HepG2 (cell line): Measurements from ENCODE around the gene TBX10. TPM values are rescaled to one million over a fixed set of nuclear protein-coding genes. Genes with fewer than 3 reads are reported as not detected.
A peak's percentile ranks its signal among the peaks of the same experiment; 100 is the strongest.

Source experiments
- ATAC-seq: fragments of 200-7000 bp; cut with Tn5 transposase; 3 replicates; pipeline ENCODE4 v1.9.1; 2020; ENCODE audit warnings: mild to moderate bottlenecking, moderate library complexity
- BruUV-seq: library from RNA; stranded (reverse); fragments of 400-500 nt; replicated peaks from 2 replicates; lab custom pipeline; 2021; lab: Mats Ljungman, UMichigan
- CTCF ChIA-PET: fragments of 300-600 bp; formaldehyde crosslinking; extraction: SDS; loops from one replicate; lab custom pipeline; 2021; ENCODE audit warnings: low total read pairs, inconsistent platforms, low intra/inter-chr PET ratio; lab: Yijun Ruan, JAX
- POLR2A ChIA-PET: fragments of 350-600 bp; sonication (Branson Sonifier 250); formaldehyde crosslinking; loops from one replicate; lab custom pipeline; 2020; ENCODE audit warnings: antibody characterized with exemption, inconsistent platforms; lab: Yijun Ruan, JAX
- DNase-seq: peaks from one replicate; pipeline ENCODE4 v3.0.0-alpha.2; 2015; ENCODE audit warnings: low spot score
- FAIRE-seq: peaks from 3 replicates; lab custom pipeline; 2011; peaks lifted over from hg19 to GRCh38; lab: Jason Lieb, UNC
- H2AFZ ChIP-seq: one replicate; pipeline ENCODE4 v1.6.1; 2011; ENCODE audit warnings: low read length, inconsistent platforms
- H3K27ac ChIP-seq: fragments of 300-600 bp; 3 replicates; pipeline ENCODE4 v1.8.0; 2011; ENCODE audit warnings: mixed run types, mild to moderate bottlenecking, mixed read lengths, low read length, inconsistent platforms; ENCODE audit not compliant: insufficient read depth; ENCODE audit errors: extremely low read length
- H3K27me3 ChIP-seq, 2 experiments: fragments of 200-600 bp in 1 of 2; 2 replicates in 1 of 2; 3 replicates in 1 of 2; pipeline versions ENCODE4 v1.6.0 to v1.8.0; 2011; ENCODE audit warnings: low read length in 2 of 2, mild to moderate bottlenecking in 2 of 2, moderate library complexity in 2 of 2, inconsistent platforms in 1 of 2; ENCODE audit not compliant: insufficient read depth in 2 of 2, control insufficient read depth in 1 of 2
- H3K36me3 ChIP-seq, 2 experiments: fragments of 200-600 bp in 1 of 2; replicated peaks in 1 of 2; 2 replicates in 1 of 2; 3 replicates in 1 of 2; pipeline versions ENCODE4 v1.5.1 to v1.8.0; 2011; ENCODE audit warnings: low read length in 2 of 2, inconsistent platforms in 1 of 2; ENCODE audit not compliant: insufficient read depth in 2 of 2, control insufficient read depth in 1 of 2
- H3K4me1 ChIP-seq: 2 replicates; pipeline ENCODE4 v1.5.1; 2012; ENCODE audit warnings: low read length, inconsistent platforms; ENCODE audit not compliant: insufficient read depth
- H3K4me2 ChIP-seq: 2 replicates; pipeline ENCODE4 v1.6.0; 2011; ENCODE audit warnings: low read depth, low read length, inconsistent platforms
- H3K4me3 ChIP-seq, 3 experiments: fragments of 200-600 bp in 1 of 3; sonication (generic), shearing (Covaris generic) in 1 of 3; replicated peaks in 1 of 3; 2 replicates each; pipeline ENCODE4 v1.5.1; 2011 to 2016; ENCODE audit warnings: low read length in 3 of 3, inconsistent platforms in 2 of 3, low read depth in 2 of 3, mild to moderate bottlenecking in 2 of 3, control low read depth in 1 of 3, mixed read lengths in 1 of 3; ENCODE audit not compliant: insufficient read depth in 1 of 3
- H3K79me2 ChIP-seq: one replicate; pipeline ENCODE4 v1.6.1; 2011; ENCODE audit warnings: low read length, inconsistent platforms; ENCODE audit not compliant: insufficient read depth
- H3K9ac ChIP-seq: 2 replicates; pipeline ENCODE4 v1.6.0; 2011; ENCODE audit warnings: mild to moderate bottlenecking, low read depth, low read length, inconsistent platforms; ENCODE audit not compliant: insufficient read depth
- H3K9me3 ChIP-seq: 2 replicates; pipeline ENCODE4 v1.5.1; 2012; ENCODE audit warnings: mild to moderate bottlenecking, low read length
- H4K20me1 ChIP-seq: 2 replicates; pipeline ENCODE4 v1.6.0; 2011; ENCODE audit warnings: inconsistent platforms, mild to moderate bottlenecking, low read length, moderate library complexity; ENCODE audit not compliant: insufficient read depth
- CTCF ChIP-seq: sonication (generic); formaldehyde crosslinking; IDR thresholded peaks from 2 replicates; pipeline ENCODE4 v1.5.0; 2020; ENCODE audit warnings: mild to moderate bottlenecking, missing genetic modification reagents, moderate library complexity
- HNRNPL ChIP-seq: fragments of 200-400 bp; formaldehyde crosslinking; IDR thresholded peaks from 2 replicates; pipeline ENCODE4 v1.6.1; 2017; ENCODE audit warnings: mild to moderate bottlenecking, low read depth, low read length
- KDM6A ChIP-seq: IDR thresholded peaks from 2 replicates; pipeline ENCODE4 v1.6.1; 2016; ENCODE audit warnings: low read depth
- PATZ1 ChIP-seq: sonication (generic); formaldehyde crosslinking; IDR thresholded peaks from 2 replicates; pipeline ENCODE4 v1.4.0; 2020; ENCODE audit warnings: missing genetic modification reagents
- RARG ChIP-seq: sonication (generic); formaldehyde crosslinking; IDR thresholded peaks from 2 replicates; pipeline ENCODE4 v1.4.0; 2020; ENCODE audit warnings: low read depth, mild to moderate bottlenecking, missing genetic modification reagents
- TRAFD1 ChIP-seq: sonication (generic); formaldehyde crosslinking; IDR thresholded peaks from 2 replicates; pipeline ENCODE4 v1.5.1; 2020; ENCODE audit warnings: missing genetic modification reagents, mild to moderate bottlenecking, borderline replicate concordance
- WGBS: methylation state at CpG from one replicate; pipeline ENCODE4 v1.1.6; 2017; ENCODE audit warnings: low lambda C conversion rate; 5-methylcytosine and 5-hydroxymethylcytosine counted together
- in situ Hi-C: cut with HindIII; loops from 2 replicates; pipeline ENCODE4 v1.10.0; 2017; ENCODE audit warnings: low pct_unique_long_range_greater_than_20kb; ENCODE audit not compliant: extremely low pct_ligation_motif_present
- intact Hi-C: fragments of 100-400 bp; cut with micrococcal nuclease; formaldehyde crosslinking; loops from one replicate; pipeline ENCODE4 v1.10.0; 2022; ENCODE audit not compliant: unreplicated experiment
- polyA plus RNA-seq, 8 experiments: library from polyadenylated mRNA; depleted of rRNA in 3 of 8; stranded (reverse) in 7 of 8; unstranded in 1 of 8; fragments of >200 nt; fragmentation: Illumina TruSeq in 4 of 8; extraction: Trizol in 4 of 8; gene quantifications; 2 replicates each; pipeline versions ENCODE4 v1.2.1 to v1.2.3, GENCODE V29; 2011 to 2016; ENCODE audit warnings: low read depth in 4 of 8, missing spikeins in 1 of 8, mixed read lengths in 1 of 8; ENCODE audit not compliant: insufficient read depth in 1 of 8
- total RNA-seq, 5 experiments: library from RNA; depleted of rRNA; stranded (reverse); fragments of >200 nt; fragmentation: Illumina TruSeq; extraction: Trizol; gene quantifications; 2 replicates each; pipeline ENCODE4 v1.2.3, GENCODE V29; 2016; ENCODE audit warnings: low read depth in 1 of 5

The TBX10 gene
- total and polyA plus RNA-seq, 2 of the 13 experiments (the other 11 are each of a cell fraction or from before 2014, with no cell fraction given): 0.27 to 1.7 TPM

GRCh38 chr11:67648796-67649613 lies 9.4 kb upstream of the TBX10 start:
- DNase-seq (no peak), FAIRE-seq (no peak)
- intact Hi-C loops (loop anchor here (1.0 kb wide), 1 partner anchor 10 kb away; no protein-coding TSS in a partner anchor), in situ Hi-C loops (no loop called here)
- WGBS: 83% methylated on average over 6 of the region's 12 CpGs
- H3K4me3 ChIP-seq: no peak overlapping the region
- no peaks in the 10 kb centered on the region for H3K79me2 ChIP-seq
- no peaks in the 10 kb centered on the region for H3K36me3 ChIP-seq
- peaks cover 26% of the 10 kb centered on the region for H3K4me1 ChIP-seq
- no peak overlapping the region for H3K27ac ChIP-seq
- CTCF ChIA-PET: interaction anchor here (1.3 to 1.5 kb wide), 2 partner anchors 11 to 18 kb away, joined by 3 to 19 read pairs; no protein-coding TSS in a partner anchor
- H3K4me2 ChIP-seq: no peak overlapping the region
- no TSS peak for BruUV-seq
- H2AFZ ChIP-seq: no peak overlapping the region
- no peaks in the 10 kb centered on the region for H3K27me3 ChIP-seq
- TF ChIP-seq KDM6A (CRISPR knock-in tag): no peak
- no peak for TF ChIP-seq RARG (CRISPR knock-in tag)
- TF ChIP-seq, all 625 proteins: peak for 0
- Histone ChIP-seq H3K9me3 (no peaks in the 10 kb centered on the region), H4K20me1 (no peaks in the 10 kb centered on the region), H3K9ac (no peak overlapping the region)
- POLR2A ChIA-PET: interaction anchor here (2.3 kb wide), 1 partner anchor 18 kb away, joined by 27 read pairs; the partner anchor contains the start of gene NUDT8
- ATAC-seq: peak; percentile 4; the same call in 2 of the 3 replicates

GRCh38 chr11:67648140-67648795 lies 8.7 kb upstream of the TBX10 start:
- ChIA-PET POLR2A (interaction anchor here (2.3 kb wide), 1 partner anchor 17 kb away, joined by 27 read pairs; the partner anchor contains the start of gene NUDT8), CTCF (interaction anchor here (1.3 to 1.5 kb wide), 2 partner anchors 12 to 17 kb away, joined by 3 to 19 read pairs; no protein-coding TSS in a partner anchor)
- DNase-seq (peak; percentile 56), FAIRE-seq (peak; percentile 51), ATAC-seq (peak; percentile 99)
- Histone ChIP-seq H3K27ac (no peak overlapping the region), H3K9ac (no peak overlapping the region), H3K4me1 (peaks cover 26% of the 10 kb centered on the region), H3K79me2 (no peaks in the 10 kb centered on the region), H3K27me3 (no peaks in the 10 kb centered on the region), H4K20me1 (no peaks in the 10 kb centered on the region), H3K36me3 (no peaks in the 10 kb centered on the region), H2AFZ (no peak overlapping the region), H3K4me3 (no peak overlapping the region), H3K9me3 (no peaks in the 10 kb centered on the region), H3K4me2 (no peak overlapping the region)
- 27% methylated on average over 1 of the region's 12 CpGs for WGBS
- no TSS peak for BruUV-seq
- intact Hi-C loops (loop anchor here (1.0 kb wide), 1 partner anchor 11 kb away; no protein-coding TSS in a partner anchor), in situ Hi-C loops (no loop called here)
- TF ChIP-seq PATZ1 (CRISPR knock-in tag) (peak; percentile 31; the same call in 1 of the 2 replicates), HNRNPL (peak; percentile 62; the same call in 1 of the 2 replicates), TRAFD1 (CRISPR knock-in tag) (no peak), CTCF (peak; percentile 81)
